Measurements from ENCODE around the gene CD9.

DNA sequence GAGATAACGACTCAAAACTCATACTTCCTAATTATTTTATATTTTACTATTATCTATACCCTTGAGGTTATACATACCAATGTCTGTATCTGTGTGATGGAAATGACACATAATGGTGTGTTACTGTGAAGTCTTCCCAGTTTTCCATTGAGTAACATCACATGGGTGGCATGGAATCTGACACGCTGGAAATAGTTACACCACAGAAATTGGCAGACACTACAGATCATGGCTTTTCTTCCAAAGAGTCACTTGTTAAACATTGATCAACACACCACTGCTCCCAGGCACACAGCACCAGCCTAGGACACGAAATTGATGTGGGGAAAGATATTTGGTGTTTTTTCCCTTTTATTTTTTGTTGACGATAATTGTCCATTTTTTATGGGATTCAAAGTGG lies 42.7 kb upstream of the CD9 start:
- TF ChIP-seq CTCF (optimal IDR thresholded peaks at IDR 0.05 in 1 of 3, IDR thresholded peaks at IDR 0.05 in 1 of 3, conservative IDR thresholded peaks at IDR 0.05 in 1 of 3; ENCODE audit: extremely low read depth in 1 of 3, insufficient read depth in 2 of 3, low read length in 3 of 3) (no peak), EZH2 (IDR thresholded peaks at IDR 0.05; ENCODE audit: low read length) (no peak)
